ENCODE measurements around the gene EWSR1.
"Not testable (repeated sequence)": the region's sequence is repeated elsewhere in the genome, so short reads cannot be mapped to it uniquely, and the experiment has no call there.

Gene EWSR1

GRCh38 chr22:29267858-29268510 lies at the start of gene EWSR1, which contains the start of gene RHBDD3:
TSS of gene EWSR1 (plus strand) at chr22:29268268. CDS start at chr22:29268337, 69 bp downstream.
TSS of gene RHBDD3 (minus strand) at chr22:29267981. CDS start at chr22:29265626, 2,355 bp downstream.
- peak; percentile 95 for DNase-seq

GRCh38 chr22:29218758-29219408 lies 49.2 kb upstream of the EWSR1 start:
- no peak for DNase-seq

- DNase-seq, result not testable (repeated sequence)
These were observed 48.7 kb upstream of the EWSR1 start for GRCh38 chr22:29219409-29219782.

- no peak for DNase-seq
These were observed 48.0 kb upstream of the EWSR1 start for GRCh38 chr22:29219881-29220670.

- no peak for DNase-seq
These were observed 43.8 kb upstream of the EWSR1 start for GRCh38 chr22:29224121-29224858.

GRCh38 chr22:29224859-29225410 lies 43.1 kb upstream of the EWSR1 start:
- no peak for DNase-seq

- no peak for DNase-seq
These were observed 42.5 kb upstream of the EWSR1 start for GRCh38 chr22:29225422-29226090.

- DNase-seq, result no peak
These were observed 41.6 kb upstream of the EWSR1 start for GRCh38 chr22:29226351-29226981.

- DNase-seq, result no peak
These were observed 36.8 kb upstream of the EWSR1 start for GRCh38 chr22:29230972-29231875.

GRCh38 chr22:29231971-29232959 lies 35.8 kb upstream of the EWSR1 start:
- DNase-seq, result no peak

GRCh38 chr22:29233277-29233877 lies 34.7 kb upstream of the EWSR1 start:
- no peak for DNase-seq

- not testable (repeated sequence) for DNase-seq
These were observed 27.6 kb upstream of the EWSR1 start for GRCh38 chr22:29240481-29240880.

GRCh38 chr22:29243874-29244446 lies 24.1 kb upstream of the EWSR1 start:
- no peak for DNase-seq

GRCh38 chr22:29244785-29245625 lies 23.1 kb upstream of the EWSR1 start:
- no peak for DNase-seq

GRCh38 chr22:29245626-29246385 lies 22.3 kb upstream of the EWSR1 start:
- DNase-seq, result peak; percentile 72

- not testable (repeated sequence) for DNase-seq
These were observed 20.2 kb upstream of the EWSR1 start for GRCh38 chr22:29247891-29248290.

GRCh38 chr22:29251265-29251664 lies 16.8 kb upstream of the EWSR1 start:
- DNase-seq, result no peak

Measured in stimulated activated CD4-positive, alpha-beta T cell treated with anti-CD3 and anti-CD28 coated beads, Interleukin-1b, Interleukin-23, amount 100 ng/mL, for 48 hours (primary cell).